ENCODE measurements around the gene AGBL4.

Gene AGBL4

GRCh38 chr1:48597663-48598062 is 1426.1 kb downstream of the AGBL4 start:
- no peaks in the 10 kb centered on the region for H3K27me3 ChIP-seq (ENCODE audit: insufficient read depth, low read length)
- no peaks in the 10 kb centered on the region for H4K20me1 ChIP-seq (ENCODE audit: insufficient read depth, low read length)
- no peak overlapping the region for H3K4me2 ChIP-seq (ENCODE audit: low read length)
- no peaks in the 10 kb centered on the region for H3K36me3 ChIP-seq (ENCODE audit: insufficient read depth, low read length)
- no peak overlapping the region for H2AFZ ChIP-seq (ENCODE audit: low read length)
- H3K79me2 ChIP-seq (ENCODE audit: insufficient read depth, low read length), result no peaks in the 10 kb centered on the region
- no peaks in the 10 kb centered on the region for H3K9me3 ChIP-seq (ENCODE audit: low read length)
- H3K9ac ChIP-seq (ENCODE audit: low read length), result no peak overlapping the region
- no peak for TF ChIP-seq CTCF (IDR thresholded peaks at IDR 0.05; ENCODE audit: low read length)
- no peak for TF ChIP-seq EZH2 (IDR thresholded peaks at IDR 0.05; ENCODE audit: borderline replicate concordance, low read length)
- H3K4me1 ChIP-seq (ENCODE audit: insufficient read depth, low read length, severe bottlenecking), result no peaks in the 10 kb centered on the region
- H3F3A ChIP-seq (ENCODE audit: insufficient read depth, low read length), result no peaks in the 10 kb centered on the region
- no peak overlapping the region for H3K4me3 ChIP-seq (ENCODE audit: low read depth, low read length, poor library complexity, severe bottlenecking)
- H3K27ac ChIP-seq (ENCODE audit: low read depth, low read length, poor library complexity, severe bottlenecking), result no peak overlapping the region
- H3K9me2 ChIP-seq (ENCODE audit: low read depth, low read length), result no peaks in the 10 kb centered on the region

GRCh38 chr1:48596046-48596445 is 1427.7 kb downstream of the AGBL4 start:
- H3F3A ChIP-seq (ENCODE audit: insufficient read depth, low read length), result no peaks in the 10 kb centered on the region
- no peaks in the 10 kb centered on the region for H3K4me1 ChIP-seq (ENCODE audit: insufficient read depth, low read length, severe bottlenecking)
- no peaks in the 10 kb centered on the region for H3K27me3 ChIP-seq (ENCODE audit: insufficient read depth, low read length)
- H4K20me1 ChIP-seq (ENCODE audit: insufficient read depth, low read length), result no peaks in the 10 kb centered on the region
- H3K9me3 ChIP-seq (ENCODE audit: low read length), result no peaks in the 10 kb centered on the region
- H3K9me2 ChIP-seq (ENCODE audit: low read depth, low read length), result no peaks in the 10 kb centered on the region
- no peaks in the 10 kb centered on the region for H3K79me2 ChIP-seq (ENCODE audit: insufficient read depth, low read length)
- H3K4me3 ChIP-seq (ENCODE audit: low read depth, low read length, poor library complexity, severe bottlenecking), result no peak overlapping the region
- no peaks in the 10 kb centered on the region for H3K36me3 ChIP-seq (ENCODE audit: insufficient read depth, low read length)
- TF ChIP-seq CTCF (IDR thresholded peaks at IDR 0.05; ENCODE audit: low read length), result no peak
- H3K9ac ChIP-seq (ENCODE audit: low read length), result no peak overlapping the region
- H3K27ac ChIP-seq (ENCODE audit: low read depth, low read length, poor library complexity, severe bottlenecking), result no peak overlapping the region
- H3K4me2 ChIP-seq (ENCODE audit: low read length), result no peak overlapping the region
- H2AFZ ChIP-seq (ENCODE audit: low read length), result no peak overlapping the region

GRCh38 chr1:48595613-48596012 is 1428.1 kb downstream of the AGBL4 start:
- Histone ChIP-seq H3K4me3 (ENCODE audit: low read depth, low read length, poor library complexity, severe bottlenecking) (no peak overlapping the region), H2AFZ (ENCODE audit: low read length) (no peak overlapping the region), H3K9ac (ENCODE audit: low read length) (no peak overlapping the region), H3K9me3 (ENCODE audit: low read length) (no peaks in the 10 kb centered on the region), H3K4me2 (ENCODE audit: low read length) (no peak overlapping the region), H4K20me1 (ENCODE audit: insufficient read depth, low read length) (no peaks in the 10 kb centered on the region), H3K27me3 (ENCODE audit: insufficient read depth, low read length) (no peaks in the 10 kb centered on the region), H3K4me1 (ENCODE audit: insufficient read depth, low read length, severe bottlenecking) (no peaks in the 10 kb centered on the region), H3F3A (ENCODE audit: insufficient read depth, low read length) (no peaks in the 10 kb centered on the region), H3K79me2 (ENCODE audit: insufficient read depth, low read length) (no peaks in the 10 kb centered on the region), H3K36me3 (ENCODE audit: insufficient read depth, low read length) (no peaks in the 10 kb centered on the region), H3K9me2 (ENCODE audit: low read depth, low read length) (no peaks in the 10 kb centered on the region), H3K27ac (ENCODE audit: low read depth, low read length, poor library complexity, severe bottlenecking) (no peak overlapping the region)
- no peak for TF ChIP-seq EZH2 (IDR thresholded peaks at IDR 0.05; ENCODE audit: borderline replicate concordance, low read length)
- no peak for TF ChIP-seq CTCF (IDR thresholded peaks at IDR 0.05; ENCODE audit: low read length)

Measured in OCI-LY1 (cell line).